ENCODE results near the gene MYOG.

DNA sequence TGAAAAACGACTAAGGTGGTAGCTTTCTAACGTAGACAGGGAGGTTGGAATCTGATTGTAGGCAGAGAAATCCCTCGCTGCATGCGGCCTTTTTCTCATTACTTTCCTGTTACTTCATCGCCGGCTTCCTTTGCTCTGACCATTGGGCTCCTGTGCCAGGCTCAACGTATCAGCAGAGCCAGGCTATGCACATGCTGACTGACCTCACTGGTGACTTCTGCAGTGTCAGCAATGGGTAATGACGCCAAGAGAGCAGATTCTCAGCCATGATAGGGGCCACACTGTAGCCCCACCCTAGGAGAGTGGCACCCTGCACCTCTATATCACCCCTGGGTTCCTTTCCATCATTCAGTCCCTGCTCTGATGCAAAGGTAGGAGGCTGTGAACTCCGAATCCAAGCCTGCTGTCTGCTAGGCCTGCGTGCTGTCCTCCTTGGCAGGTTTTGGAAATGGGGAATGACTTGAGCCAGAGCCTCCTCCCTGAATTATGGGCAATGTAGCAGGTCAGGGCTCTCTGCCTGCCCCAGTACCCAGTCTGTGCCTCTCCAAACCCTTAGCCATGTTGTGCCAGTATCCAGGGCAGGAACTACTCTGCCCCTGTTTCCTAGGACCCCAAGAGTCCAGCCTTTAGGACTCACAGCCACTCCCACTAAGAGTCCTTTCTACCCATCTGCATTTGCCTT is 48.2 kb downstream of the MYOG start:
- no peak for TF ChIP-seq POLR2A (IDR thresholded peaks at IDR 0.05; ENCODE audit: low read depth, low read length)
- TF ChIP-seq, protein P1, sequence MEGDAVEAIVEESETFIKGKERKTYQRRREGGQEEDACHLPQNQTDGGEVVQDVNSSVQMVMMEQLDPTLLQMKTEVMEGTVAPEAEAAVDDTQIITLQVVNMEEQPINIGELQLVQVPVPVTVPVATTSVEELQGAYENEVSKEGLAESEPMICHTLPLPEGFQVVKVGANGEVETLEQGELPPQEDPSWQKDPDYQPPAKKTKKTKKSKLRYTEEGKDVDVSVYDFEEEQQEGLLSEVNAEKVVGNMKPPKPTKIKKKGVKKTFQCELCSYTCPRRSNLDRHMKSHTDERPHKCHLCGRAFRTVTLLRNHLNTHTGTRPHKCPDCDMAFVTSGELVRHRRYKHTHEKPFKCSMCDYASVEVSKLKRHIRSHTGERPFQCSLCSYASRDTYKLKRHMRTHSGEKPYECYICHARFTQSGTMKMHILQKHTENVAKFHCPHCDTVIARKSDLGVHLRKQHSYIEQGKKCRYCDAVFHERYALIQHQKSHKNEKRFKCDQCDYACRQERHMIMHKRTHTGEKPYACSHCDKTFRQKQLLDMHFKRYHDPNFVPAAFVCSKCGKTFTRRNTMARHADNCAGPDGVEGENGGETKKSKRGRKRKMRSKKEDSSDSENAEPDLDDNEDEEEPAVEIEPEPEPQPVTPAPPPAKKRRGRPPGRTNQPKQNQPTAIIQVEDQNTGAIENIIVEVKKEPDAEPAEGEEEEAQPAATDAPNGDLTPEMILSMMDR (IDR thresholded peaks at IDR 0.05 in 2 of 3, conservative IDR thresholded peaks at IDR 0.05 in 1 of 3; ENCODE audit: control insufficient read depth in 2 of 3, extremely low read depth in 1 of 3, insufficient read depth in 1 of 3, low read depth in 3 of 3, low read length in 3 of 3), result no peak
- no peak for TF ChIP-seq NBN (IDR thresholded peaks at IDR 0.05)
- no peak for TF ChIP-seq BRCA1 (IDR thresholded peaks at IDR 0.05; ENCODE audit: low read depth, low read length)
- no peak for TF ChIP-seq TARDBP (IDR thresholded peaks at IDR 0.05; ENCODE audit: borderline replicate concordance)
- no peak for TF ChIP-seq EZH2 (IDR thresholded peaks at IDR 0.05; ENCODE audit: borderline replicate concordance, control insufficient read depth, low read depth, low read length)
- TF ChIP-seq, protein P2, sequence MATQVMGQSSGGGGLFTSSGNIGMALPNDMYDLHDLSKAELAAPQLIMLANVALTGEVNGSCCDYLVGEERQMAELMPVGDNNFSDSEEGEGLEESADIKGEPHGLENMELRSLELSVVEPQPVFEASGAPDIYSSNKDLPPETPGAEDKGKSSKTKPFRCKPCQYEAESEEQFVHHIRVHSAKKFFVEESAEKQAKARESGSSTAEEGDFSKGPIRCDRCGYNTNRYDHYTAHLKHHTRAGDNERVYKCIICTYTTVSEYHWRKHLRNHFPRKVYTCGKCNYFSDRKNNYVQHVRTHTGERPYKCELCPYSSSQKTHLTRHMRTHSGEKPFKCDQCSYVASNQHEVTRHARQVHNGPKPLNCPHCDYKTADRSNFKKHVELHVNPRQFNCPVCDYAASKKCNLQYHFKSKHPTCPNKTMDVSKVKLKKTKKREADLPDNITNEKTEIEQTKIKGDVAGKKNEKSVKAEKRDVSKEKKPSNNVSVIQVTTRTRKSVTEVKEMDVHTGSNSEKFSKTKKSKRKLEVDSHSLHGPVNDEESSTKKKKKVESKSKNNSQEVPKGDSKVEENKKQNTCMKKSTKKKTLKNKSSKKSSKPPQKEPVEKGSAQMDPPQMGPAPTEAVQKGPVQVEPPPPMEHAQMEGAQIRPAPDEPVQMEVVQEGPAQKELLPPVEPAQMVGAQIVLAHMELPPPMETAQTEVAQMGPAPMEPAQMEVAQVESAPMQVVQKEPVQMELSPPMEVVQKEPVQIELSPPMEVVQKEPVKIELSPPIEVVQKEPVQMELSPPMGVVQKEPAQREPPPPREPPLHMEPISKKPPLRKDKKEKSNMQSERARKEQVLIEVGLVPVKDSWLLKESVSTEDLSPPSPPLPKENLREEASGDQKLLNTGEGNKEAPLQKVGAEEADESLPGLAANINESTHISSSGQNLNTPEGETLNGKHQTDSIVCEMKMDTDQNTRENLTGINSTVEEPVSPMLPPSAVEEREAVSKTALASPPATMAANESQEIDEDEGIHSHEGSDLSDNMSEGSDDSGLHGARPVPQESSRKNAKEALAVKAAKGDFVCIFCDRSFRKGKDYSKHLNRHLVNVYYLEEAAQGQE (IDR thresholded peaks at IDR 0.05; ENCODE audit: low read depth, low read length), result no peak
- TF ChIP-seq POLR2AphosphoS5 (IDR thresholded peaks at IDR 0.05; ENCODE audit: low read length), result no peak
- TF ChIP-seq SP1 (IDR thresholded peaks at IDR 0.05; ENCODE audit: low read depth, low read length), result no peak
- TF ChIP-seq, protein P3, sequence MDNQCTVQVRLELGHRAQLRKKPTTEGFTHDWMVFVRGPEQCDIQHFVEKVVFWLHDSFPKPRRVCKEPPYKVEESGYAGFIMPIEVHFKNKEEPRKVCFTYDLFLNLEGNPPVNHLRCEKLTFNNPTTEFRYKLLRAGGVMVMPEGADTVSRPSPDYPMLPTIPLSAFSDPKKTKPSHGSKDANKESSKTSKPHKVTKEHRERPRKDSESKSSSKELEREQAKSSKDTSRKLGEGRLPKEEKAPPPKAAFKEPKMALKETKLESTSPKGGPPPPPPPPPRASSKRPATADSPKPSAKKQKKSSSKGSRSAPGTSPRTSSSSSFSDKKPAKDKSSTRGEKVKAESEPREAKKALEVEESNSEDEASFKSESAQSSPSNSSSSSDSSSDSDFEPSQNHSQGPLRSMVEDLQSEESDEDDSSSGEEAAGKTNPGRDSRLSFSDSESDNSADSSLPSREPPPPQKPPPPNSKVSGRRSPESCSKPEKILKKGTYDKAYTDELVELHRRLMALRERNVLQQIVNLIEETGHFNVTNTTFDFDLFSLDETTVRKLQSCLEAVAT (IDR thresholded peaks at IDR 0.05), result no peak
- no peak for TF ChIP-seq YBX1 (IDR thresholded peaks at IDR 0.05)
- TF ChIP-seq FOXM1 (IDR thresholded peaks at IDR 0.05; ENCODE audit: low read depth, low read length), result no peak
